CD4-positive, alpha-beta T cell treated with Interleukin-12 subunit alpha and Interleukin-12 subunit beta, for 1 hour (primary cell): ENCODE data around the gene FAM107B.

Experiments
- DNase-seq: peaks from one replicate; pipeline ENCODE4 v3.0.0-alpha.2; 2020

The FAM107B gene

DNA sequence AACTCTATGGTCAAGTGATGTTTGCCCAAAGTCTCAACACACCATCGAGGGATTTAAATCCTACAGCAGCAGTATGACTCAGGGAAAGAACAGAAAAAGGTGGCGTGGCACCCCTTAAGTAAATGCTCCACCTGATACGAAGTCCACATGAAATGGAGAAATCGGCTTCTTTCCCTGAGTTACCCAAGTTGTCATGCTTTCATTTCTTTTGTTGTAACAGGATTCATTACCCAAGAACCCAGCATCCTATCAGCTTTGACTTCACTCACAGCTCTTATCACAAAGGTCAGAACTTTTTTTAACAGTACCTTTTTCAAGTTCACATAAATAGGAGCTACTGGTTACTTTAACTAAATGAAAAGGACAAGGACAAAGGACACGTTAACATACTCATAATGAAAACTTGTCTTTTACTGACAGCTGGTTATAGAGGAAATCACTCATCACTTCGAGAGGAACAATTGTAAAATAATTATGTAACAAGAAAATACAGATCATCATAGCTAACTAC, 224.2 kb downstream of the FAM107B start:
- DNase-seq: no peak

DNA sequence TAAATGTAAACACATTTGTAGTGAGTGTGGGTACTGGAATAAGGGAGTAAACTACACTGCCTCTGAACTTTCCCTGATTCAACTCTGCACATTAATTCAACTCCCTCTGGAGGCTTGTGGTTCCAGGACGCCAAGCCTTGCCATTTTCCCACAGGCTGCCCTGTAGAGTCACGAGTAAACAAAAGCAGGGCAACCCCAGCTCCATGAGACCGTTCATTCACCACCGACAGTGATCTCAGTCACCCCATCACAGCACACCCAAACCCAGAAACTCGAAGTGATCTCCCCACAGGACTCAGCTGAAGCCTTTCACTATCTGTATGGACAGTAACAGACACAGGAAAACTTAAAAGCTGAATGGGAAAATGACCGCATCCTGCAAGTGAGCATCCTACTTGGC, 225.2 kb downstream of the FAM107B start:
- DNase-seq: no peak

DNA sequence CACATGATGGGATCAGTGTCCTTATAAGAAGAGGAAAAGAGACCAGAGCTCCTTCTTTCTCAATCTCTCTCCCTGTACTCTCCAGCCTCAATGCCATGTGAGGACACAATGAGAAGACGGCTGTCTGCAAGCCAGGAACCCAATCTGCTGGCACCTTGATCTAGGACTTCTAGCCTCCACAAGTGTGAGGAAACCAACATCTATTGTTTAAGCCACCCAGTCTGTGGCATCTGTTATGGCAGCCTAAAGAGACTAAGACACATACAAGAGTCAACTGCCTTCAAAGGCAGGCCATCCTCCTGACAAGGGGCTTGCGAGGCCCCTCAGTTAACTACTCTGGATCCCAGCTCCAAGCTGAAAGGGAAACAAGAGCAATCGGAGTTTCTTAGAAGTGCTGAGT, 225.7 kb downstream of the FAM107B start:
- DNase-seq: no peak

- no peak for DNase-seq
These were observed 226.2 kb downstream of the FAM107B start for GRCh38 chr10:14548474-14548873.

DNA sequence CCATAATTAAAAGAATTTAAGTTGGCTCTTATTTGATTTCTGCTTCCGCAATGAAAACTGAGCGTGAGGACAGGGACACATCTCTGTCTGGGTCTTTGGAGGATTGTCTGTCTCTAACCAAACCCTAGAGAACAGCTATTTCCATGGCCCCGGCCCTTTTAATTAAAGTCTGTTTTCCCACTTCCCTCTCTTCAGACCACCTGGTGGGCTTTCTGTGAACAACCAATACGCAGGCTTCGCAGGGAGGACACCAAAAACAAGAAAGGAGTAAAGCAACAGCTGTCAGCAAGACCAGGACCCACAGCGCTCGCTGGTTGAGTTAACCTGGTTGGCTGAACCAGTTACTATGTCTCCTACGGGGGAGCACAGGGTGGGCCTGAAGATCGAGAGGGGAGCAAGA, 226.9 kb downstream of the FAM107B start:
- no peak for DNase-seq

GRCh38 chr10:14545827-14546226, 228.9 kb downstream of the FAM107B start:
- no peak for DNase-seq

GRCh38 chr10:14543904-14544210, 230.8 kb downstream of the FAM107B start:
- DNase-seq: no peak

- DNase-seq: peak; percentile 65
These were observed 231.4 kb downstream of the FAM107B start for GRCh38 chr10:14543046-14543903.

DNA sequence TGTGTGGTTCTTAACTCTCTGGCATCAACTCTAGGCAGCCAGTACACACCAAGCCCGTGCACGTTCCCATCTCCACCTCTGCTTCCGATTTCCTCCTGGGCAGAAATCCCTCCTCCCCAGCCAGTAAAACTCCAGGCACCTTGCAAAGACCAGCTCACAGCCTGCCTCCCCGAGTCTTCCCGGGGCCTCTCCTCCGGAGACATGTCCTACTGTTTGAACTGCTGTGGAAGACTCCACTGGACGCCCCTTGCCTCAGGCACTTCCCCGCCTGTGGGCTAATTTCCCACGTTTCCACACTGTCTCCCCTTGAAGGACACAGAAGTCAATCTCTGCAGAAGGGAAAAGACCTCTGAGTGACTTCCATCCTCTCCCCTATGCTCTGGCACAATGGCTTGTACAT, 233.3 kb downstream of the FAM107B start:
- no peak for DNase-seq

- DNase-seq: no peak
These were observed 234.1 kb downstream of the FAM107B start for GRCh38 chr10:14540611-14541010.

- DNase-seq: no peak
These were observed 234.6 kb downstream of the FAM107B start for GRCh38 chr10:14540062-14540461.

DNA sequence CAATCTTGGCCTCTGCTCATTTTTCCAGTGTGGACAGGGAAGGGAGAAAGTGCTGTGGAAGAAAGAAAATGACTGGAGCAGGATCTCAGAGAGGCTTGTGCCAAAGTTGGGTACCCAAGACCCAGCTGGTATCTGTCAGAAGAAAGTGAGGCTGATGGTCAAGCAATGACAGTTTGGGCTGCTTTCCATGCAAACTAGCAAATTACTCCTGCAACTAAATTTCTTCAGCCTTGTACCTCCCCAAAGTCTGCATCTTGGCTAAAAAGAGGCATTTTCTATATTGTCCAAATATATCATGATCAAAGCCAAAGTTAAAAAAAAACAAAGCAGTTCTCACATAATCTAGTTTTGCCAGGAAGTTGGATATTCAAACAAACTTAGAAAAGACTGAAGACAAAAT, 235.5 kb downstream of the FAM107B start:
- DNase-seq: no peak

- peak; percentile 58 for DNase-seq
These were observed 238.2 kb downstream of the FAM107B start for GRCh38 chr10:14536241-14537213.

- DNase-seq: no peak
These were observed 239.1 kb downstream of the FAM107B start for GRCh38 chr10:14535457-14536130.

GRCh38 chr10:14534152-14534551, 240.5 kb downstream of the FAM107B start:
- no peak for DNase-seq

- DNase-seq: no peak
These were observed 241.4 kb downstream of the FAM107B start for GRCh38 chr10:14533295-14533694.

GRCh38 chr10:14532473-14533251, 242.0 kb downstream of the FAM107B start:
- DNase-seq: no peak

DNA sequence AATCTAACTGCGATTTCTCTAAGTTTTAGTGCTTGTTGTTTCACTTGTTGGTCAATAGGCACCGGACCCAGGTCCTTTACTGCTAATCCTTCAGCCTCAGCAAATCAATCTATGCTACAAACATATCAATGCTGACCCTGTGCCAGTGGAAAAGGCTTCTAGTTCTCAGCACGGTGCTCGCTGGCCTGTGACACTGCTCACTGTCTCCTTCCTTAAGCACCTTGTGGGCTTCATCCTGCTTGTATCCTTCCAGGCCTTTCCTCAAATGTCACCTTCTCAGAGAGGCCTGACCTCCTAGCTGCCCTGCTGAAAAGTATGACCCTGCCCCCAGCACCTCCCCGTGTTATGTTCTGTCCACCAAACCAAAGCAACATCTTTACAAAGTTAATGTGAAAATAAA, 242.7 kb downstream of the FAM107B start:
- no peak for DNase-seq

DNA sequence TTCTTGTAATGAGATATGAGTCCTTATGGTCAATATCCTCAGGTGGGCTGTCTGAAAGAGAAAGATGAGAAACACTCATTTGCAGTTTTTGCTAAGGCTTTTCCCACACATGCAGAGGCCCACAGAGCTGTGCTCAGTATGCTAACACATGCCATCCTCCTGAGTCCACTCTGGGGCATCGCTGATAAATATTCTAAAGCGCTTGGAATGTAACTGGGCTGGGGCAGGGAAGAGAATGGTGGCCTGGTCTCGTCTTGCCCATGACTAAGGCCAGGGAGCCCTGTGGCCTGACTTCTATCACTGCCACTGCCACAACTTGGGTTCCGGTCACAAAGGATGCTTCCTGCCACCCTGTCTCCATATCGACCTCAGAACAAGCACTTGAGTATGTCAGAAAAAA, 244.2 kb downstream of the FAM107B start:
- no peak for DNase-seq

- no peak for DNase-seq
These were observed 245.3 kb downstream of the FAM107B start for GRCh38 chr10:14529351-14529750.

DNA sequence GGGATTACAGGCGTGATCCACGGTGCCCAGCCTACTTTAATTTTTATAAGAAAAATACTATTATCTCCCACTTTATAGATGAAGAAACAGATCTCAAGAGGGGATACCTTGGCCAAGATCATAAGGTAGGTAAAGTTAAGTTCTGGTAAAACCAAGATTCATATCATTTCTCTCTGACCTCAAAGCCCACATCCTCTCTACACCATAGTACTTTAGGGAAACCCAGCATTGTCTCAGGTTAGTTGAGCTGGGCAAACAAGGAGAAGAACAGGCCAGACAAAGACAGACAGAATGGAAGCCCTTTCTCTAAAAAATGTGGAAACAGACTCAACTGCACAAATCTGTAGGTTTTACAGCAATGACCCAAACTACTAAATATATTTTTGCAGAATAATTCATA, 246.2 kb downstream of the FAM107B start:
- peak; percentile 54 for DNase-seq

GRCh38 chr10:14527915-14528314, 246.8 kb downstream of the FAM107B start:
- no peak for DNase-seq
